HepG2 (cell line): ENCODE results near the gene COA3. TPM values are rescaled to one million over a fixed set of nuclear protein-coding genes. Genes with fewer than 3 reads are reported as not detected.

Experiments
- GFI1 ChIP-seq: sonication (generic); formaldehyde crosslinking; IDR thresholded peaks from 2 replicates; pipeline ENCODE4 v1.5.0; 2020; ENCODE audit warnings: missing genetic modification reagents, mild to moderate bottlenecking, borderline replicate concordance
- KMT2B ChIP-seq: IDR thresholded peaks from 2 replicates; pipeline ENCODE4 v1.6.1; 2016; ENCODE audit warnings: missing genetic modification reagents, missing compliant biosample characterization
- POGZ ChIP-seq: sonication (generic); formaldehyde crosslinking; IDR thresholded peaks from 2 replicates; pipeline ENCODE4 v1.4.0; 2020; ENCODE audit warnings: mild to moderate bottlenecking, missing genetic modification reagents
- SALL1 ChIP-seq: sonication (generic); formaldehyde crosslinking; IDR thresholded peaks from 2 replicates; pipeline ENCODE4 v1.8.0; 2022; ENCODE audit warnings: mild to moderate bottlenecking, missing genetic modification reagents
- SNAPC2 ChIP-seq: sonication (generic); formaldehyde crosslinking; IDR thresholded peaks from 2 replicates; pipeline ENCODE4 v1.8.1; 2022; ENCODE audit warnings: mild to moderate bottlenecking, missing genetic modification reagents
- ZBTB38 ChIP-seq: sonication (generic); formaldehyde crosslinking; IDR thresholded peaks from 2 replicates; pipeline ENCODE4 v1.5.1; 2020; ENCODE audit warnings: mild to moderate bottlenecking, missing genetic modification reagents
- ZNF34 ChIP-seq: sonication (generic); formaldehyde crosslinking; IDR thresholded peaks from 2 replicates; pipeline ENCODE4 v1.4.0; 2020; ENCODE audit warnings: mild to moderate bottlenecking, missing genetic modification reagents, borderline replicate concordance
- ZNF564 ChIP-seq: sonication (generic); formaldehyde crosslinking; IDR thresholded peaks from 2 replicates; pipeline ENCODE4 v1.8.1; 2023; ENCODE audit warnings: mild to moderate bottlenecking, missing genetic modification reagents
- polyA plus RNA-seq, 8 experiments: library from polyadenylated mRNA; depleted of rRNA in 3 of 8; stranded (reverse) in 7 of 8; unstranded in 1 of 8; fragments of >200 nt; fragmentation: Illumina TruSeq in 4 of 8; extraction: Trizol in 4 of 8; gene quantifications; 2 replicates each; pipeline versions ENCODE4 v1.2.1 to v1.2.3, GENCODE V29; 2011 to 2016; ENCODE audit warnings: low read depth in 4 of 8, missing spikeins in 1 of 8, mixed read lengths in 1 of 8; ENCODE audit not compliant: insufficient read depth in 1 of 8
- total RNA-seq, 5 experiments: library from RNA; depleted of rRNA; stranded (reverse); fragments of >200 nt; fragmentation: Illumina TruSeq; extraction: Trizol; gene quantifications; 2 replicates each; pipeline ENCODE4 v1.2.3, GENCODE V29; 2016; ENCODE audit warnings: low read depth in 1 of 5
- TF ChIP-seq, protein P1 (sequence below): sonication (generic); formaldehyde crosslinking; IDR thresholded peaks from 2 replicates; pipeline ENCODE4; 2020; ENCODE audit warnings: missing genetic modification reagents, mild to moderate bottlenecking, borderline replicate concordance
- TF ChIP-seq, protein P2 (sequence below): sonication (generic); formaldehyde crosslinking; IDR thresholded peaks from 2 replicates; pipeline ENCODE4 v1.5.1; 2020; ENCODE audit warnings: missing genetic modification reagents, mild to moderate bottlenecking, borderline replicate concordance
- TF ChIP-seq, protein P3 (sequence below): sonication (generic); formaldehyde crosslinking; IDR thresholded peaks from 2 replicates; pipeline ENCODE4 v1.5.0; 2020; ENCODE audit warnings: mild to moderate bottlenecking, missing genetic modification reagents
- TF ChIP-seq, protein P4 (sequence below): sonication (generic); formaldehyde crosslinking; IDR thresholded peaks from 2 replicates; pipeline ENCODE4 v1.4.0; 2020; ENCODE audit warnings: missing genetic modification reagents
- TF ChIP-seq, protein P5 (sequence below): sonication (generic); formaldehyde crosslinking; IDR thresholded peaks from 2 replicates; pipeline ENCODE4 v1.5.0; 2020; ENCODE audit warnings: mild to moderate bottlenecking, missing genetic modification reagents, moderate library complexity
- TF ChIP-seq, protein P6 (sequence below): IDR thresholded peaks from 2 replicates; pipeline ENCODE4 v1.6.1; 2012; ENCODE audit warnings: inconsistent platforms

COA3 gene
- total and polyA plus RNA-seq, 2 of the 13 experiments (the other 11 are each of a cell fraction or from before 2014, with no cell fraction given), result 133 to 202 TPM

DNA sequence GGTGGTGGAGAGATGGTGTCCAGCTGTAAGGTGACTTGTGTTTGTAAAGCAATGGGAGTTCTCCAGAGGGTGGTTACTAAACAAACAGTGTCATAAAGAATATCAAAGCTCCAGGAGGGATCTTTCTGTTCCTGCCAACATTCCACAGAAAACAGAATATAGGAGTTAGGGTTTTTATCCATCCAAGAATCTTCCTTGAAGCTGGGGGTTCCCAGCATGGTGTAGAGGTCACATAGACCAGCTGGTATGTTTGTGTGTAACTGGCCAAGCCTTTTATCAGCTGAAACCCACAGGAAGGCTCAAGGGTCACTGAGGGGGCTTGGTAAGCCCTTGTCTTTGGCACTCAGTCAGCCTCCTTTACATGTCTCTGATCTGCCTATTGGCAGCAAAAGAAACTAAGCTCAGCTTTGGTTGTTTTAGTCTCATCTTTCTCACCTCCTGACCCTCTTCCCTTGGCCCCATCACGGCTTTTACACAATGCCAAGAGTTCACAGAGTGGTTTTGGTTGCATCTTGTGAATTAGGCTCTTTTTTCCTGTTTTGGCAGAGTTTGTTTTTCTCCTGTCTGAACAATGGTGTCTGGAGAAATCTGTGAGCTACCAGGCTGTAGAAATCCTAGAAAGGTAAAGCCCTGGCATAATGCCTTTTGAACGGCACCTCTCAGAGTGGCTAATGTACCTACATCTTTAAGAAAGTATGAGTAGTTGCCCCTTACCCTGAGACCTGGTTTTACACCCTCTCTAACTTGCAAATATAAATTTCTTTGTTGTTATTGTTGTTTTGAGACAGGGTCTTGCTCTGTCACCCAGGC is 4.8 kb upstream of the COA3 start (continued):
- TF ChIP-seq, protein P1, sequence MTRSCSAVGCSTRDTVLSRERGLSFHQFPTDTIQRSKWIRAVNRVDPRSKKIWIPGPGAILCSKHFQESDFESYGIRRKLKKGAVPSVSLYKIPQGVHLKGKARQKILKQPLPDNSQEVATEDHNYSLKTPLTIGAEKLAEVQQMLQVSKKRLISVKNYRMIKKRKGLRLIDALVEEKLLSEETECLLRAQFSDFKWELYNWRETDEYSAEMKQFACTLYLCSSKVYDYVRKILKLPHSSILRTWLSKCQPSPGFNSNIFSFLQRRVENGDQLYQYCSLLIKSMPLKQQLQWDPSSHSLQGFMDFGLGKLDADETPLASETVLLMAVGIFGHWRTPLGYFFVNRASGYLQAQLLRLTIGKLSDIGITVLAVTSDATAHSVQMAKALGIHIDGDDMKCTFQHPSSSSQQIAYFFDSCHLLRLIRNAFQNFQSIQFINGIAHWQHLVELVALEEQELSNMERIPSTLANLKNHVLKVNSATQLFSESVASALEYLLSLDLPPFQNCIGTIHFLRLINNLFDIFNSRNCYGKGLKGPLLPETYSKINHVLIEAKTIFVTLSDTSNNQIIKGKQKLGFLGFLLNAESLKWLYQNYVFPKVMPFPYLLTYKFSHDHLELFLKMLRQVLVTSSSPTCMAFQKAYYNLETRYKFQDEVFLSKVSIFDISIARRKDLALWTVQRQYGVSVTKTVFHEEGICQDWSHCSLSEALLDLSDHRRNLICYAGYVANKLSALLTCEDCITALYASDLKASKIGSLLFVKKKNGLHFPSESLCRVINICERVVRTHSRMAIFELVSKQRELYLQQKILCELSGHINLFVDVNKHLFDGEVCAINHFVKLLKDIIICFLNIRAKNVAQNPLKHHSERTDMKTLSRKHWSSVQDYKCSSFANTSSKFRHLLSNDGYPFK (CRISPR knock-in tag), result no peak
- 0 out of 2 replicates have a peak, but pooled peaks have one; percentile 11 for TF ChIP-seq ZNF564 (CRISPR knock-in tag)
- TF ChIP-seq, protein P2, sequence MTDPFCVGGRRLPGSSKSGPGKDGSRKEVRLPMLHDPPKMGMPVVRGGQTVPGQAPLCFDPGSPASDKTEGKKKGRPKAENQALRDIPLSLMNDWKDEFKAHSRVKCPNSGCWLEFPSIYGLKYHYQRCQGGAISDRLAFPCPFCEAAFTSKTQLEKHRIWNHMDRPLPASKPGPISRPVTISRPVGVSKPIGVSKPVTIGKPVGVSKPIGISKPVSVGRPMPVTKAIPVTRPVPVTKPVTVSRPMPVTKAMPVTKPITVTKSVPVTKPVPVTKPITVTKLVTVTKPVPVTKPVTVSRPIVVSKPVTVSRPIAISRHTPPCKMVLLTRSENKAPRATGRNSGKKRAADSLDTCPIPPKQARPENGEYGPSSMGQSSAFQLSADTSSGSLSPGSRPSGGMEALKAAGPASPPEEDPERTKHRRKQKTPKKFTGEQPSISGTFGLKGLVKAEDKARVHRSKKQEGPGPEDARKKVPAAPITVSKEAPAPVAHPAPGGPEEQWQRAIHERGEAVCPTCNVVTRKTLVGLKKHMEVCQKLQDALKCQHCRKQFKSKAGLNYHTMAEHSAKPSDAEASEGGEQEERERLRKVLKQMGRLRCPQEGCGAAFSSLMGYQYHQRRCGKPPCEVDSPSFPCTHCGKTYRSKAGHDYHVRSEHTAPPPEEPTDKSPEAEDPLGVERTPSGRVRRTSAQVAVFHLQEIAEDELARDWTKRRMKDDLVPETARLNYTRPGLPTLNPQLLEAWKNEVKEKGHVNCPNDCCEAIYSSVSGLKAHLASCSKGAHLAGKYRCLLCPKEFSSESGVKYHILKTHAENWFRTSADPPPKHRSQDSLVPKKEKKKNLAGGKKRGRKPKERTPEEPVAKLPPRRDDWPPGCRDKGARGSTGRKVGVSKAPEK, result no peak
- no peak for TF ChIP-seq ZBTB38 (CRISPR knock-in tag)
- TF ChIP-seq, protein P3, sequence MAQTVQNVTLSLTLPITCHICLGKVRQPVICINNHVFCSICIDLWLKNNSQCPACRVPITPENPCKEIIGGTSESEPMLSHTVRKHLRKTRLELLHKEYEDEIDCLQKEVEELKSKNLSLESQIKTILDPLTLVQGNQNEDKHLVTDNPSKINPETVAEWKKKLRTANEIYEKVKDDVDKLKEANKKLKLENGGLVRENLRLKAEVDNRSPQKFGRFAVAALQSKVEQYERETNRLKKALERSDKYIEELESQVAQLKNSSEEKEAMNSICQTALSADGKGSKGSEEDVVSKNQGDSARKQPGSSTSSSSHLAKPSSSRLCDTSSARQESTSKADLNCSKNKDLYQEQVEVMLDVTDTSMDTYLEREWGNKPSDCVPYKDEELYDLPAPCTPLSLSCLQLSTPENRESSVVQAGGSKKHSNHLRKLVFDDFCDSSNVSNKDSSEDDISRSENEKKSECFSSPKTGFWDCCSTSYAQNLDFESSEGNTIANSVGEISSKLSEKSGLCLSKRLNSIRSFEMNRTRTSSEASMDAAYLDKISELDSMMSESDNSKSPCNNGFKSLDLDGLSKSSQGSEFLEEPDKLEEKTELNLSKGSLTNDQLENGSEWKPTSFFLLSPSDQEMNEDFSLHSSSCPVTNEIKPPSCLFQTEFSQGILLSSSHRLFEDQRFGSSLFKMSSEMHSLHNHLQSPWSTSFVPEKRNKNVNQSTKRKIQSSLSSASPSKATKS (CRISPR knock-in tag), result no peak
- TF ChIP-seq ZNF34 (CRISPR knock-in tag), result no peak
- TF ChIP-seq GFI1, result no peak
- TF ChIP-seq, protein P4, sequence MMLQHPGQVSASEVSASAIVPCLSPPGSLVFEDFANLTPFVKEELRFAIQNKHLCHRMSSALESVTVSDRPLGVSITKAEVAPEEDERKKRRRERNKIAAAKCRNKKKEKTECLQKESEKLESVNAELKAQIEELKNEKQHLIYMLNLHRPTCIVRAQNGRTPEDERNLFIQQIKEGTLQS (CRISPR knock-in tag), result no peak
- TF ChIP-seq, protein P5, sequence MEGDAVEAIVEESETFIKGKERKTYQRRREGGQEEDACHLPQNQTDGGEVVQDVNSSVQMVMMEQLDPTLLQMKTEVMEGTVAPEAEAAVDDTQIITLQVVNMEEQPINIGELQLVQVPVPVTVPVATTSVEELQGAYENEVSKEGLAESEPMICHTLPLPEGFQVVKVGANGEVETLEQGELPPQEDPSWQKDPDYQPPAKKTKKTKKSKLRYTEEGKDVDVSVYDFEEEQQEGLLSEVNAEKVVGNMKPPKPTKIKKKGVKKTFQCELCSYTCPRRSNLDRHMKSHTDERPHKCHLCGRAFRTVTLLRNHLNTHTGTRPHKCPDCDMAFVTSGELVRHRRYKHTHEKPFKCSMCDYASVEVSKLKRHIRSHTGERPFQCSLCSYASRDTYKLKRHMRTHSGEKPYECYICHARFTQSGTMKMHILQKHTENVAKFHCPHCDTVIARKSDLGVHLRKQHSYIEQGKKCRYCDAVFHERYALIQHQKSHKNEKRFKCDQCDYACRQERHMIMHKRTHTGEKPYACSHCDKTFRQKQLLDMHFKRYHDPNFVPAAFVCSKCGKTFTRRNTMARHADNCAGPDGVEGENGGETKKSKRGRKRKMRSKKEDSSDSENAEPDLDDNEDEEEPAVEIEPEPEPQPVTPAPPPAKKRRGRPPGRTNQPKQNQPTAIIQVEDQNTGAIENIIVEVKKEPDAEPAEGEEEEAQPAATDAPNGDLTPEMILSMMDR, result no peak
- TF ChIP-seq POGZ (CRISPR knock-in tag), result peak; percentile 37; the same call in 1 of the 2 replicates
- TF ChIP-seq KMT2B (CRISPR knock-in tag), result no peak
- TF ChIP-seq, protein P6, sequence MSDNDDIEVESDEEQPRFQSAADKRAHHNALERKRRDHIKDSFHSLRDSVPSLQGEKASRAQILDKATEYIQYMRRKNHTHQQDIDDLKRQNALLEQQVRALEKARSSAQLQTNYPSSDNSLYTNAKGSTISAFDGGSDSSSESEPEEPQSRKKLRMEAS, result peak; percentile 20; the same call in 1 of the 2 replicates
- no peak for TF ChIP-seq SNAPC2
- TF ChIP-seq SALL1, result peak; percentile 69
